GM18502 (cell line): ENCODE results near the gene SFRP5.

ENCODE experiments used
- ATAC-seq: cut with Tn5 transposase; IDR thresholded peaks from one replicate; pipeline ENCODE4 v1.9.1; 2021; ENCODE audit warnings: mild to moderate bottlenecking; ENCODE audit not compliant: unreplicated experiment, poor library complexity

The SFRP5 gene, protein sequence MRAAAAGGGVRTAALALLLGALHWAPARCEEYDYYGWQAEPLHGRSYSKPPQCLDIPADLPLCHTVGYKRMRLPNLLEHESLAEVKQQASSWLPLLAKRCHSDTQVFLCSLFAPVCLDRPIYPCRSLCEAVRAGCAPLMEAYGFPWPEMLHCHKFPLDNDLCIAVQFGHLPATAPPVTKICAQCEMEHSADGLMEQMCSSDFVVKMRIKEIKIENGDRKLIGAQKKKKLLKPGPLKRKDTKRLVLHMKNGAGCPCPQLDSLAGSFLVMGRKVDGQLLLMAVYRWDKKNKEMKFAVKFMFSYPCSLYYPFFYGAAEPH

DNA sequence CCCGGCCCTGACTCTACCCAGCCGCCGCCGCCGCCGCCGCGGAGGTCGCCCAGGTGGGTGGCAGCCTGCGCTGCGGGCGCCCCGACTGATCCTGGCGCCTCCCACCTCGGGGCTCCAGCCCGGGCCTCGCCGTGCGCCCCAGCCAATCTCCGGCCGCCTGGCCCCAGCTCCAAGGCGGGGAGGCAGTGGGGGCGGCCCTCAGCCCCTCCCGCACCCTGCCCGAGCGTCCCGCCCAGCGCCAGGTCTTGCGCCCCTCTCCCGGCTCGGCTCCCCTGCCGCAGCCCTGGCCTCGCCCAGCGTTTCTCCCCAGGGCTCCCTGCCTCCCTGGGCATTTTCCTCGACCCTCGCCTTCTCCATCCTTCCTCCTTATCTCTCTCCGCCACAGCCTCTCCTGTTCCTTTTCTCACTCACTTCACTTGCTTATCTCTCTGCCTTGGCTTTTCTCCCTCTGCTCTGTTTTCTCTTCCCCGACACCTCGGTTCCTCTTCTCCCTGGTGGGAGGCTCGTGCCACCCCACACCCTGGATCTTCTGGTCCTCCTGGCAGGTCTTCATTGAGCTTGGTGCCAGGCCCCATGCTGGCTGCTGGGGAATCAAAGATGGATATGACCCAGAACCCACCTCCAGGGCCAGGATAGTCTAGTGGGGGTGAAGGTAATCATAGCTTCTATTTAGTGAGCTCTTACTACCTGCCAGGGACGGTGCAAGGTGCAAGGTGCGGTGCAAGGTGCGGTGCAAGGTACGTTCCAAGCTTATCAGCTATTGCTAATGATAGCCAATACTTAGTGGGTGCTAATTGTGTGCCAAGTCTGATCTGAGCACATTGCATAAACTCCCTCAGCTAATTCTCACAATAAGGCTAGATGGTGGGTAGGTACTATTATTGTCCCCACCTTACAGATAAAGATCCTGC is at the start of gene SFRP5:
TSS of gene SFRP5 (minus strand) at position 87 of the 911 bp plus-strand sequence. CDS start 166 bp downstream, outside the sequence.
- ATAC-seq: no peak

DNA sequence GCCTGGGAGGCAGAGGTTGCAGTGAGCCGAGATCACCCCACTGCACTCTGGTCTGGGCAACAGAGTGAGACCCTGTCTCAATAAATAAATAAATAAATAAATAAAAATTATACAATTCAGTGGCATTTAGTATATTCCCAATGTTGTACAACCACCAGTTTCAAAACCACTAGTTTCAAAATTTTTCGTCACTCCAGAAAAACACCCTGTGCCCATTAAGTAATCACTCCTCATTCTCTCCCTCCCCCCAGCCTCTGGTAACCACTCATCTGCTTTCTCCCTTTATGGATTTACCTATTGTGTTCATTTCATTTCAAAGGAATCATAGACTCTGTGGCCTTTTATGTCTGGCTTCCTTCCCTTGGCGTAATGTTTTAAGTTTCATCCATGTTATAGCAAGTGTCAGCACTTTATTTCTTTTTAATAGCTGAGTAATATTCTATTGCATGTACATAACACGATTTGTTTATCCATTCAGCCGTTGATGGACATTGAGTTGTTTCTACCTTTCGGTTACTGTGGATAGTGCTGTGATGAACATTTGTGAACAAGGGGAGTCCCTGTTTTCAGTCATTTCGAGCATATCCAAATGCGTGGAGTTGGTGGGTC is 48.4 kb upstream of the SFRP5 start:
- no peak for ATAC-seq

DNA sequence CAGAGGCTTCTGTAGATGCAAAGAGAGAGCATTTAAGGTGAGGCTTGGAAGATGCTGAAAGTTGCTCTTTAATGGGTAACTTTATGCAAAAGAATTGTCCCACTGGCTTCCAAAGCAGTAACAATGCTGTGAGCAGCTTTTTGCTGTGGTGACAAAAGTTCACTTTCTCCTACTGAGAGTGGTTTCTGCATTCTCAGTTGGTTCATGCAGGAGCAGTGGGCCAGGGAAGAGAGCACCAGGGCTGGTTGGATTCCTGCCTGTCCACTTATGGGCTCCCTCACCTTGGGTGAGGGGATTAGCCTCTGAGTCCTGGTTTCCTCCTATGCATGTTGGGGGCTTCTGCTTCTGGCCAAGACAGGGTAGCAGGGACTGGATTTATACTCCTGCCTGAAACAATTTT is 46.8 kb upstream of the SFRP5 start:
- no peak for ATAC-seq

GRCh38 chr10:97816609-97817008 is 44.8 kb upstream of the SFRP5 start:
- ATAC-seq: no peak

- no peak for ATAC-seq
Observed at GRCh38 chr10:97814996-97815395, 43.2 kb upstream of the SFRP5 start.

GRCh38 chr10:97813311-97813710 is 41.5 kb upstream of the SFRP5 start:
- ATAC-seq: no peak

DNA sequence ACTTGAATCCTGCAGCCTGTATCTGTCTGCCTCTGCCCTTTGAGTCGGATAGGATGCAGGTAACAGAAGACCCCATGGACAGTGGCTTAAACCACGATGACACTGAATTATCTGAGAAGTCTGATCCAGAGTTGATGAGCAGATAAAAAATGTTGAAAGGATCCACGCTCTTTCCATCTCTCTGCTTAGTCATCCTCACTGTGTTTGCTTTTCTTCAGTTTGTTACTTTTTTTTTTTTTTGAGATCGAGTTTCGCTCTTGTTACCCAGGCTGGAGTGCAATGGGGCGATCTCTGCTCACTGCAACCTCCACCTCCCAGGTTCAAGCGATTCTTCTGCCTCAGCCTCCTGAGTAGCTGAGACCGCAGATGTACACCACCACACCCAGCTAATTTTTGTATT is 40.9 kb upstream of the SFRP5 start:
- ATAC-seq: no peak

GRCh38 chr10:97811958-97812357 is 40.2 kb upstream of the SFRP5 start:
- no peak for ATAC-seq

GRCh38 chr10:97810446-97810845 is 38.6 kb upstream of the SFRP5 start:
- ATAC-seq: no peak

- no peak for ATAC-seq
Observed at GRCh38 chr10:97805949-97806348, 34.1 kb upstream of the SFRP5 start.

- ATAC-seq: no peak
Observed at GRCh38 chr10:97805096-97805884, 33.5 kb upstream of the SFRP5 start.

DNA sequence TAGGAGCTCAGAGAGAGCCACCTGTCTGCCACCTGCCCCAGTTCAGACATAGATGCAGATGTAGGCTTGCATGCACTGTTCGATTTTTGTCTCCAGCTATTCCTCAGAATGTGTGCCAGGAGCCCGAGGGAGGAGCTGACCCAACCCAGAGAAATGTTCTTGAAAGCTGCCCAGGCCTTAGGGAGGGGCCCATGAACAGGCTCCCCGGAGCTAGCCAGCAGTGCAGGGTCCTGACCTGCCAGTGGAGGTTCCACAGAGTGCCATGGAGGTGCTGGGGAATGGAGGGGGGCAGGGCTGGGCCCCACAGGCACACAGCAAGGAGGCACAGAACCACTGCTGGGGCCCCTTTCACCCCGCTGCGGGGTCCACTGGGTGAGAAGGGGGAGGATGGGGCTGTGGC is 29.6 kb upstream of the SFRP5 start:
- ATAC-seq: no peak

- ATAC-seq: no peak
Observed at GRCh38 chr10:97800474-97800873, 28.7 kb upstream of the SFRP5 start.

DNA sequence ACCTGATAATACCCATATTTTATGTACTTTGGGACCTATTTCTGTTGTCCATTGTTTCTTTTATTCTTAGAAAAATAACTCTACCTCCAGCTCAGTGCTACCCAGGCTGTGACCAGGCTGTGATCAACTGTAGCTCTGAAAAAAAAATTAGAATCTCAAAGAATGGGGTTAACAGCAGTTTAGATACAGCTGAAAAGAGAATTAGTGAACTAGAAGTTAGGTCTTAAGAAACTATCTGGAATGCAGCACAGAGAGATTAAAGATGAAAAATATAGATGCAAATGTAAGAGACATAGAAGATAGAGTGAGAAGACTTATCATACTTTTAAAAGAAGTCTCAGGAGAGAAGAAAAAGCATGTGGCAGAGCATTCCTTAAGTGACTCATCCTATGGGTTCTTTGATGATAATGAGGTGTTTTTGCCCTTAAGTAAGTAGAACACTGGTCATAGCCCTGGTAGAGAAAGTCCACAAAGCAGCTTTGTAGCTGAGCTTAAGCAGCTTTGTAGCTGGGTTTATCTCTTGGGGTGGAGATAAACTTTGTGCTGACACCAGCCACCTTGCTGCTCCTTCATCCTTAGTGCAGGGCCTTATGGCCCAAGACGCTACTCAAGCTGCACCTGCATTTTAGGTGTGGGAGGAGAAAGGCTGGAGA is 27.3 kb upstream of the SFRP5 start:
- no peak for ATAC-seq

GRCh38 chr10:97796651-97797050 is 24.9 kb upstream of the SFRP5 start:
- ATAC-seq: no peak

- ATAC-seq: no peak
Observed at GRCh38 chr10:97795886-97796285, 24.1 kb upstream of the SFRP5 start.

- no peak for ATAC-seq
Observed at GRCh38 chr10:97791824-97792721, 20.3 kb upstream of the SFRP5 start.

- ATAC-seq: no peak
Observed at GRCh38 chr10:97789770-97790397, 18.1 kb upstream of the SFRP5 start.
